Neutrophil (primary cell): ENCODE results near the gene TRPM3.

Experiments
- H3K27ac ChIP-seq: fragments of 200-600 bp; sonication (generic); 2 replicates; pipeline ENCODE4 v1.5.1; 2016; ENCODE audit warnings: mild to moderate bottlenecking, moderate library complexity
- H3K27me3 ChIP-seq: fragments of 200-600 bp; sonication (generic); 2 replicates; pipeline ENCODE4 v1.6.0; 2016; ENCODE audit warnings: mild to moderate bottlenecking
- H3K36me3 ChIP-seq: fragments of 200-600 bp; sonication (generic); 2 replicates; pipeline ENCODE4 v1.5.1; 2017
- H3K4me1 ChIP-seq, 2 experiments: fragments of 200-600 bp in 1 of 2; sonication (generic) in 1 of 2; 1 replicate in 1 of 2; 2 replicates in 1 of 2; pipeline versions ENCODE4 v1.5.1 to v1.6.1; 2013 to 2016; ENCODE audit warnings: low read depth in 1 of 2, low read length in 1 of 2, mild to moderate bottlenecking in 1 of 2, moderate library complexity in 1 of 2; ENCODE audit not compliant: control insufficient read depth in 1 of 2, insufficient read depth in 1 of 2
- H3K4me3 ChIP-seq, 2 experiments: fragments of 200-600 bp in 1 of 2; sonication (generic) in 1 of 2; 1 replicate in 1 of 2; 2 replicates in 1 of 2; pipeline ENCODE4 v1.5.1; 2013 to 2016; ENCODE audit warnings: low read depth in 1 of 2, low read length in 1 of 2, mild to moderate bottlenecking in 1 of 2, moderate library complexity in 1 of 2
- H3K9me3 ChIP-seq: fragments of 200-600 bp; sonication (generic); 2 replicates; pipeline ENCODE4 v1.5.1; 2016
- TF ChIP-seq, protein P1 (sequence below): fragments of 200-600 bp; sonication (generic); IDR thresholded peaks from 2 replicates; pipeline ENCODE4 v1.5.1; 2016; ENCODE audit warnings: antibody characterized with exemption

TRPM3 gene

DNA sequence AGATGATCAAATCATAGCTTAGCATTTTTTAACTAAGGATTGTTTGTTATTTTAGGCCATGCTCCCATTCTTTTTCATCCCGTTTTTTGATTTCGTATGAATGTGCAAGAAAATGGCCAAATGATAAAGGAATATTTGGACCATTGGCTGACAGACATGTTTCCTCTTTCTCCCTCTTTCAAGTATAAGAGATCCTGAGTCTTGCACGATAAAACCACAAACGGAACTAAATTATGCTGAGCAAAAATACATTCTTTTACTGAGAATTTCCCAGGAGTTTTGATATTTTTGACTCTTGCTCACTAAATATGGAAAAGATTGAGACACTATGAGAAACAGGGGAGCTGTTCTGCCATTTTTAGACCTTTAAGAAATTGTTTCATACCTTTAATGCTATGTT, 616.6 kb downstream of the TRPM3 start:
- TF ChIP-seq, protein P1, sequence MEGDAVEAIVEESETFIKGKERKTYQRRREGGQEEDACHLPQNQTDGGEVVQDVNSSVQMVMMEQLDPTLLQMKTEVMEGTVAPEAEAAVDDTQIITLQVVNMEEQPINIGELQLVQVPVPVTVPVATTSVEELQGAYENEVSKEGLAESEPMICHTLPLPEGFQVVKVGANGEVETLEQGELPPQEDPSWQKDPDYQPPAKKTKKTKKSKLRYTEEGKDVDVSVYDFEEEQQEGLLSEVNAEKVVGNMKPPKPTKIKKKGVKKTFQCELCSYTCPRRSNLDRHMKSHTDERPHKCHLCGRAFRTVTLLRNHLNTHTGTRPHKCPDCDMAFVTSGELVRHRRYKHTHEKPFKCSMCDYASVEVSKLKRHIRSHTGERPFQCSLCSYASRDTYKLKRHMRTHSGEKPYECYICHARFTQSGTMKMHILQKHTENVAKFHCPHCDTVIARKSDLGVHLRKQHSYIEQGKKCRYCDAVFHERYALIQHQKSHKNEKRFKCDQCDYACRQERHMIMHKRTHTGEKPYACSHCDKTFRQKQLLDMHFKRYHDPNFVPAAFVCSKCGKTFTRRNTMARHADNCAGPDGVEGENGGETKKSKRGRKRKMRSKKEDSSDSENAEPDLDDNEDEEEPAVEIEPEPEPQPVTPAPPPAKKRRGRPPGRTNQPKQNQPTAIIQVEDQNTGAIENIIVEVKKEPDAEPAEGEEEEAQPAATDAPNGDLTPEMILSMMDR: no peak
- no peaks in the 10 kb centered on the region for H3K27me3 ChIP-seq
- no peaks in the 10 kb centered on the region for H3K4me1 ChIP-seq
- H3K9me3 ChIP-seq: no peaks in the 10 kb centered on the region
- no peaks in the 10 kb centered on the region for H3K36me3 ChIP-seq
- no peak overlapping the region for H3K27ac ChIP-seq
- H3K4me3 ChIP-seq: no peak overlapping the region

DNA sequence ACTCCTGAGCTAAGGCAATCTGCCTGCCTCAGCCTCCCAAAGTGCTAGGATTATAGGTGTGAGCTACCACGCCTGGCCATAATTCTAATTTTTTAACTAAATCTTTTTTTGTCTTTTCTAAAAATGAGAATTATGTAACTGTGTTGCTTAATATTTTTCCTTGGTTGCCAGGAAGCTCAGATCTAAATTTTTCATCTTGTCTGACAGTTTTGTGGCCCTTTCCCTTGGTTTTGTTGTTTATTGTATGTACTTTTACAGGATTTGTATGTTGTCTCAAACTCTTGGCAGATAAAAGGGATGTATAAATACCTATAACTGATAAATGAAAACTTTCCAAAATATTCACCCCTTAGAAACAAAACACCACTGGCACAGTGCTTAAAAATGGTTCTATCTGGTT, 618.7 kb downstream of the TRPM3 start:
- H3K4me3 ChIP-seq: no peak overlapping the region
- no peaks in the 10 kb centered on the region for H3K36me3 ChIP-seq
- no peaks in the 10 kb centered on the region for H3K9me3 ChIP-seq
- H3K27me3 ChIP-seq: no peaks in the 10 kb centered on the region
- TF ChIP-seq, protein P1: no peak
- no peaks in the 10 kb centered on the region for H3K4me1 ChIP-seq
- no peak overlapping the region for H3K27ac ChIP-seq

- TF ChIP-seq, protein P1: no peak
- Histone ChIP-seq H3K9me3 (no peaks in the 10 kb centered on the region), H3K36me3 (no peaks in the 10 kb centered on the region), H3K4me1 (no peaks in the 10 kb centered on the region), H3K27ac (no peak overlapping the region), H3K4me3 (no peak overlapping the region), H3K27me3 (no peaks in the 10 kb centered on the region)
Measured at GRCh38 chr9:70500793-70501192, 620.6 kb downstream of the TRPM3 start.

DNA sequence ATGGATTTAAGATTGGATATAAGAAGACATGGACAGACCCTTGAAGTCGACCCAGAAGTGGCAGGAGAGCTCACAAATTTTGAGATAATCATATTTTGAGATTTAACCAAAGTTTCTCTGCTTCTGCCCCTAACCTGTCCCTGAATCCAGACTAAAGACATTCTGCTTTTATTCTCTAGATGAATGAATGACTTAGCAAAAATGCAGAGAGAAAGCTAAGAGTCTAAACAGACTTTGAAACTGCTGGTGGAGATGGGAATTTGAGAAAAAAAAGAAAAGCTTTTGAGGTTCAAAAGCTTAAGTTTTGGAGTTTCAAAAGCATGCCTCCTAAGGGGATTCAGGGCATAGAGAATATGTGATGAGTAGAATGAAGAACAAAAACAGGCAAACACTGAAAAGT, 621.8 kb downstream of the TRPM3 start:
- TF ChIP-seq, protein P1: no peak
- H3K4me3 ChIP-seq: no peak overlapping the region
- no peaks in the 10 kb centered on the region for H3K9me3 ChIP-seq
- H3K36me3 ChIP-seq: no peaks in the 10 kb centered on the region
- no peaks in the 10 kb centered on the region for H3K27me3 ChIP-seq
- H3K4me1 ChIP-seq: no peaks in the 10 kb centered on the region
- H3K27ac ChIP-seq: no peak overlapping the region

DNA sequence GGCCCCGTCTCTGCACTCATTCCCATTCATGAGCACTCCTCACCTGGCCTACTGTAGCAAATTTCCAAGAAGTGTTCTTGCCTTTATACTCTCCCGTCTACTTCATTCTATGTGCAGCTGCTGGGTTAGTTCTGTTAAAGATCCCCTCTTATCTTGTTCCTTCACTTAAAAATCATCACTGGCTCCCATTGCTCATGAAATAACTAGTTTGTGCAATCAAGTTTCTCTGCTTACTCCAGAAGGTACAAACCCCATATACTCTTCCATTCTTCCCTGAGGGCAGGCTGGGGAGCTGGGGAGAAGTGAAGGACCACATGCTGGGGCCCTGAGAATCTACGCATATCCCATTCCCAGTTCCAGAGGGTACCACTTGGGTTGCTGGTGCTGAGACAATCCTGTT, 622.6 kb downstream of the TRPM3 start:
- H3K4me3 ChIP-seq: no peak overlapping the region
- no peaks in the 10 kb centered on the region for H3K9me3 ChIP-seq
- no peaks in the 10 kb centered on the region for H3K4me1 ChIP-seq
- no peak overlapping the region for H3K27ac ChIP-seq
- H3K36me3 ChIP-seq: no peaks in the 10 kb centered on the region
- TF ChIP-seq, protein P1: no peak
- peaks cover 5% of the 10 kb centered on the region for H3K27me3 ChIP-seq

GRCh38 chr9:70496244-70496643, 625.2 kb downstream of the TRPM3 start:
- Histone ChIP-seq H3K4me1 (no peaks in the 10 kb centered on the region), H3K9me3 (no peaks in the 10 kb centered on the region), H3K27me3 (peaks cover 7% of the 10 kb centered on the region), H3K27ac (no peak overlapping the region), H3K36me3 (no peaks in the 10 kb centered on the region), H3K4me3 (no peak overlapping the region)
- TF ChIP-seq, protein P1: no peak
